Measurements from ENCODE around the gene RAB5B.

Gene RAB5B

GRCh38 chr12:56007564-56008559, 34.0 kb downstream of the RAB5B start:
- Mint-ChIP-seq H3K4me3 (peak overlapping the region; percentile 93), H3K27ac (peak overlapping the region; percentile 86), H3K9me3 (ENCODE audit: low read depth) (no peaks in the 10 kb centered on the region), H3K27me3 (no peaks in the 10 kb centered on the region), H3K36me3 (peaks cover 5% of the 10 kb centered on the region), H3K4me1 (ENCODE audit: low read depth) (peaks cover 34% of the 10 kb centered on the region)

GRCh38 chr12:56010111-56010570, 36.3 kb downstream of the RAB5B start:
- H3K4me1 Mint-ChIP-seq (ENCODE audit: low read depth) = peaks cover 35% of the 10 kb centered on the region
- H3K27me3 Mint-ChIP-seq = no peaks in the 10 kb centered on the region
- H3K36me3 Mint-ChIP-seq = peaks cover 10% of the 10 kb centered on the region
- H3K4me3 Mint-ChIP-seq = peak overlapping the region; percentile 40
- no peaks in the 10 kb centered on the region for H3K9me3 Mint-ChIP-seq (ENCODE audit: low read depth)
- no peak overlapping the region for H3K27ac Mint-ChIP-seq

- no peaks in the 10 kb centered on the region for H3K9me3 Mint-ChIP-seq (ENCODE audit: low read depth)
- no peak overlapping the region for H3K4me3 Mint-ChIP-seq
- peaks cover 10% of the 10 kb centered on the region for H3K36me3 Mint-ChIP-seq
- no peaks in the 10 kb centered on the region for H3K27me3 Mint-ChIP-seq
- peaks cover 28% of the 10 kb centered on the region for H3K4me1 Mint-ChIP-seq (ENCODE audit: low read depth)
- H3K27ac Mint-ChIP-seq = no peak overlapping the region
Observed at GRCh38 chr12:56011509-56012090, 37.7 kb downstream of the RAB5B start.

- no peaks in the 10 kb centered on the region for H3K9me3 Mint-ChIP-seq (ENCODE audit: low read depth)
- peaks cover 14% of the 10 kb centered on the region for H3K36me3 Mint-ChIP-seq
- no peaks in the 10 kb centered on the region for H3K27me3 Mint-ChIP-seq
- no peak overlapping the region for H3K4me3 Mint-ChIP-seq
- peaks cover 17% of the 10 kb centered on the region for H3K4me1 Mint-ChIP-seq (ENCODE audit: low read depth)
- H3K27ac Mint-ChIP-seq = no peak overlapping the region
Observed at GRCh38 chr12:56013482-56013881, 39.6 kb downstream of the RAB5B start.

- Mint-ChIP-seq H3K27ac (no peak overlapping the region), H3K9me3 (ENCODE audit: low read depth) (no peaks in the 10 kb centered on the region), H3K4me1 (ENCODE audit: low read depth) (peaks cover 13% of the 10 kb centered on the region), H3K27me3 (no peaks in the 10 kb centered on the region), H3K4me3 (no peak overlapping the region), H3K36me3 (peaks cover 14% of the 10 kb centered on the region)
Observed at GRCh38 chr12:56014205-56014604, 40.3 kb downstream of the RAB5B start.

GRCh38 chr12:56017181-56017580, 43.3 kb downstream of the RAB5B start:
- Mint-ChIP-seq H3K4me3 (no peak overlapping the region), H3K36me3 (peaks cover 11% of the 10 kb centered on the region), H3K27ac (no peak overlapping the region), H3K9me3 (ENCODE audit: low read depth) (no peaks in the 10 kb centered on the region), H3K27me3 (no peaks in the 10 kb centered on the region), H3K4me1 (ENCODE audit: low read depth) (peaks cover 21% of the 10 kb centered on the region)

GRCh38 chr12:56018356-56018755, 44.5 kb downstream of the RAB5B start:
- H3K27me3 Mint-ChIP-seq = no peaks in the 10 kb centered on the region
- no peak overlapping the region for H3K27ac Mint-ChIP-seq
- no peaks in the 10 kb centered on the region for H3K9me3 Mint-ChIP-seq (ENCODE audit: low read depth)
- peaks cover 27% of the 10 kb centered on the region for H3K4me1 Mint-ChIP-seq (ENCODE audit: low read depth)
- peaks cover 8% of the 10 kb centered on the region for H3K36me3 Mint-ChIP-seq
- no peak overlapping the region for H3K4me3 Mint-ChIP-seq

GRCh38 chr12:56020423-56021184, 46.7 kb downstream of the RAB5B start, which contains the start of gene IKZF4:
Gene IKZF4, plus strand, starts transcription at chr12:56021043. Its CDS starts 451 bp downstream, at chr12:56021494.
- H3K27ac Mint-ChIP-seq = peak within 1 kb of the TSS; percentile 95
- H3K4me1 Mint-ChIP-seq (ENCODE audit: low read depth) = peaks cover 30% of the 10 kb centered on the region
- H3K9me3 Mint-ChIP-seq (ENCODE audit: low read depth) = no peaks in the 10 kb centered on the region

GRCh38 chr12:56021889-56022497, 48.1 kb downstream of the RAB5B start:
- peak overlapping the region; percentile 95 for H3K27ac Mint-ChIP-seq
- no peaks in the 10 kb centered on the region for H3K27me3 Mint-ChIP-seq
- peak overlapping the region; percentile 94 for H3K4me3 Mint-ChIP-seq

More at GRCh38 chr12:56020423-56021184, 46.7 kb downstream of the RAB5B start, which contains the start of gene IKZF4:
- Mint-ChIP-seq H3K4me3 (peak within 1 kb of the TSS; percentile 94), H3K27me3 (no peaks in the 10 kb centered on the region), H3K36me3 (peaks cover 7% of the 10 kb centered on the region)

GRCh38 chr12:56028511-56029165, 54.8 kb downstream of the RAB5B start:
- H3K36me3 Mint-ChIP-seq = peaks cover 25% of the 10 kb centered on the region
- no peaks in the 10 kb centered on the region for H3K9me3 Mint-ChIP-seq (ENCODE audit: low read depth)
- H3K27ac Mint-ChIP-seq = peak overlapping the region; percentile 29
- H3K4me1 Mint-ChIP-seq (ENCODE audit: low read depth) = peaks cover 49% of the 10 kb centered on the region
- no peaks in the 10 kb centered on the region for H3K27me3 Mint-ChIP-seq
- H3K4me3 Mint-ChIP-seq = peak overlapping the region; percentile 35

More at GRCh38 chr12:56021889-56022497, 48.1 kb downstream of the RAB5B start:
- peaks cover 7% of the 10 kb centered on the region for H3K36me3 Mint-ChIP-seq
- no peaks in the 10 kb centered on the region for H3K9me3 Mint-ChIP-seq (ENCODE audit: low read depth)
- peaks cover 30% of the 10 kb centered on the region for H3K4me1 Mint-ChIP-seq (ENCODE audit: low read depth)

- Mint-ChIP-seq H3K4me3 (peak overlapping the region; percentile 35), H3K27ac (peak overlapping the region; percentile 29), H3K27me3 (no peaks in the 10 kb centered on the region), H3K4me1 (ENCODE audit: low read depth) (peaks cover 49% of the 10 kb centered on the region), H3K9me3 (ENCODE audit: low read depth) (no peaks in the 10 kb centered on the region), H3K36me3 (peaks cover 25% of the 10 kb centered on the region)
Observed at GRCh38 chr12:56029166-56029519, 55.3 kb downstream of the RAB5B start.

- Mint-ChIP-seq H3K9me3 (ENCODE audit: low read depth) (no peaks in the 10 kb centered on the region), H3K4me1 (ENCODE audit: low read depth) (peaks cover 55% of the 10 kb centered on the region)
Observed at GRCh38 chr12:56029666-56030293, 55.9 kb downstream of the RAB5B start.

GRCh38 chr12:56031987-56032386, 58.1 kb downstream of the RAB5B start:
- Mint-ChIP-seq H3K4me1 (ENCODE audit: low read depth) (peaks cover 74% of the 10 kb centered on the region), H3K4me3 (peak overlapping the region; percentile 71), H3K36me3 (peaks cover 28% of the 10 kb centered on the region), H3K9me3 (ENCODE audit: low read depth) (no peaks in the 10 kb centered on the region), H3K27ac (peak overlapping the region; percentile 97), H3K27me3 (no peaks in the 10 kb centered on the region)

More at GRCh38 chr12:56029666-56030293, 55.9 kb downstream of the RAB5B start:
- no peaks in the 10 kb centered on the region for H3K27me3 Mint-ChIP-seq
- H3K4me3 Mint-ChIP-seq = no peak overlapping the region
- H3K27ac Mint-ChIP-seq = peak overlapping the region; percentile 91
- peaks cover 25% of the 10 kb centered on the region for H3K36me3 Mint-ChIP-seq

Data from activated naive CD8-positive, alpha-beta T cell (primary cell).